Body of pancreas (tissue), 4 donors: Measurements from ENCODE around the gene MAP4K2.

Experiments used
- POLR2A ChIP-seq, 3 donors: fragments of 450-650 bp; IDR thresholded peaks; one replicate each; pipeline ENCODE4 v1.6.1; 2016; ENCODE audit warnings: antibody characterized with exemption in 3 of 3, mild to moderate bottlenecking in 2 of 3
- TF ChIP-seq, protein P1 (sequence below), 7 experiments: fragments of 450-650 bp in 4 of 7; fragments of 200-600 bp in 3 of 7; sonication (generic) in 3 of 7; IDR thresholded peaks; one replicate each; pipeline ENCODE4 v1.5.1; 2016 to 2019; ENCODE audit warnings: antibody characterized with exemption in 7 of 7

GRCh38 chr11:64745521-64746328 lies 57.3 kb downstream of the MAP4K2 start:
- TF ChIP-seq, protein P1, sequence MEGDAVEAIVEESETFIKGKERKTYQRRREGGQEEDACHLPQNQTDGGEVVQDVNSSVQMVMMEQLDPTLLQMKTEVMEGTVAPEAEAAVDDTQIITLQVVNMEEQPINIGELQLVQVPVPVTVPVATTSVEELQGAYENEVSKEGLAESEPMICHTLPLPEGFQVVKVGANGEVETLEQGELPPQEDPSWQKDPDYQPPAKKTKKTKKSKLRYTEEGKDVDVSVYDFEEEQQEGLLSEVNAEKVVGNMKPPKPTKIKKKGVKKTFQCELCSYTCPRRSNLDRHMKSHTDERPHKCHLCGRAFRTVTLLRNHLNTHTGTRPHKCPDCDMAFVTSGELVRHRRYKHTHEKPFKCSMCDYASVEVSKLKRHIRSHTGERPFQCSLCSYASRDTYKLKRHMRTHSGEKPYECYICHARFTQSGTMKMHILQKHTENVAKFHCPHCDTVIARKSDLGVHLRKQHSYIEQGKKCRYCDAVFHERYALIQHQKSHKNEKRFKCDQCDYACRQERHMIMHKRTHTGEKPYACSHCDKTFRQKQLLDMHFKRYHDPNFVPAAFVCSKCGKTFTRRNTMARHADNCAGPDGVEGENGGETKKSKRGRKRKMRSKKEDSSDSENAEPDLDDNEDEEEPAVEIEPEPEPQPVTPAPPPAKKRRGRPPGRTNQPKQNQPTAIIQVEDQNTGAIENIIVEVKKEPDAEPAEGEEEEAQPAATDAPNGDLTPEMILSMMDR (IDR thresholded peaks at IDR 0.05): no peak
- TF ChIP-seq POLR2A (IDR thresholded peaks at IDR 0.05): peak in 1 of 3 donors; percentile 17
